Activated CD8-positive, alpha-beta memory T cell treated with anti-CD3 and anti-CD28 coated beads, Interleukin-2, amount 50 U/mL, for 4 hours (primary cell): ENCODE data around the gene TMEM179B.
A peak's percentile ranks its signal among the peaks of the same experiment; 100 is the strongest.
"Not testable (repeated sequence)": the region's sequence is repeated elsewhere in the genome, so short reads cannot be mapped to it uniquely, and the experiment has no call there.

ENCODE experiments used
- DNase-seq: peaks from one replicate; pipeline ENCODE4 v3.0.0-alpha.2; 2020

The TMEM179B gene

GRCh38 chr11:62791501-62792201, 4.4 kb downstream of the TMEM179B start, which contains the start of gene TMEM223:
Gene TMEM223, minus strand, starts transcription at chr11:62792006. Its CDS starts 12 bp downstream, at chr11:62791994.
- peak; percentile 91 for DNase-seq

GRCh38 chr11:62792202-62792575, 5.0 kb downstream of the TMEM179B start:
- no peak for DNase-seq

GRCh38 chr11:62794201-62794775, 7.1 kb downstream of the TMEM179B start:
- DNase-seq, result no peak

- DNase-seq, result no peak
These were observed 9.1 kb downstream of the TMEM179B start for GRCh38 chr11:62796281-62796680.

- no peak for DNase-seq
These were observed 12.3 kb downstream of the TMEM179B start for GRCh38 chr11:62799486-62799885.

- no peak for DNase-seq
These were observed 13.9 kb downstream of the TMEM179B start for GRCh38 chr11:62801071-62801470.

- no peak for DNase-seq
These were observed 17.3 kb downstream of the TMEM179B start for GRCh38 chr11:62804310-62805075.

GRCh38 chr11:62805076-62805892, 18.1 kb downstream of the TMEM179B start, which contains the start of gene NXF1:
Gene NXF1, minus strand, starts transcription at chr11:62805440. Its CDS starts 84 bp downstream, at chr11:62805356.
- peak; percentile 96 for DNase-seq

- peak; percentile 29 for DNase-seq
These were observed 18.8 kb downstream of the TMEM179B start for GRCh38 chr11:62805961-62806441.

GRCh38 chr11:62806611-62807121, 19.5 kb downstream of the TMEM179B start:
- no peak for DNase-seq

GRCh38 chr11:62810748-62811147, 23.5 kb downstream of the TMEM179B start:
- DNase-seq, result no peak

- DNase-seq, result no peak
These were observed 24.5 kb downstream of the TMEM179B start for GRCh38 chr11:62811659-62812058.

GRCh38 chr11:62816557-62816956, 29.4 kb downstream of the TMEM179B start:
- DNase-seq, result no peak

GRCh38 chr11:62817129-62817528, 29.9 kb downstream of the TMEM179B start:
- DNase-seq, result no peak

- DNase-seq, result no peak
These were observed 36.5 kb downstream of the TMEM179B start for GRCh38 chr11:62823677-62824076.

GRCh38 chr11:62828130-62828529, 40.9 kb downstream of the TMEM179B start:
- not testable (repeated sequence) for DNase-seq

GRCh38 chr11:62830904-62831519, 43.8 kb downstream of the TMEM179B start:
- DNase-seq, result no peak

GRCh38 chr11:62831520-62832335, 44.5 kb downstream of the TMEM179B start, which contains the start of gene STX5:
Gene STX5, minus strand, starts transcription at chr11:62832051. Its CDS starts 808 bp downstream, at chr11:62831243.
- DNase-seq, result peak; percentile 99

GRCh38 chr11:62832336-62833234, 45.4 kb downstream of the TMEM179B start, which contains the start of gene TEX54:
Gene TEX54, minus strand, starts transcription at chr11:62832841.
- DNase-seq, result no peak

- DNase-seq, result no peak
These were observed 48.1 kb downstream of the TMEM179B start for GRCh38 chr11:62835336-62835735.
